Inferior parietal cortex (tissue), 1 donor: Measurements from ENCODE around the gene CHN1.

Experiments used
- DNase-seq: peaks from one replicate; pipeline ENCODE4 v3.0.0-alpha.2; 2016; ENCODE audit errors: extremely low spot score

Gene CHN1

DNA sequence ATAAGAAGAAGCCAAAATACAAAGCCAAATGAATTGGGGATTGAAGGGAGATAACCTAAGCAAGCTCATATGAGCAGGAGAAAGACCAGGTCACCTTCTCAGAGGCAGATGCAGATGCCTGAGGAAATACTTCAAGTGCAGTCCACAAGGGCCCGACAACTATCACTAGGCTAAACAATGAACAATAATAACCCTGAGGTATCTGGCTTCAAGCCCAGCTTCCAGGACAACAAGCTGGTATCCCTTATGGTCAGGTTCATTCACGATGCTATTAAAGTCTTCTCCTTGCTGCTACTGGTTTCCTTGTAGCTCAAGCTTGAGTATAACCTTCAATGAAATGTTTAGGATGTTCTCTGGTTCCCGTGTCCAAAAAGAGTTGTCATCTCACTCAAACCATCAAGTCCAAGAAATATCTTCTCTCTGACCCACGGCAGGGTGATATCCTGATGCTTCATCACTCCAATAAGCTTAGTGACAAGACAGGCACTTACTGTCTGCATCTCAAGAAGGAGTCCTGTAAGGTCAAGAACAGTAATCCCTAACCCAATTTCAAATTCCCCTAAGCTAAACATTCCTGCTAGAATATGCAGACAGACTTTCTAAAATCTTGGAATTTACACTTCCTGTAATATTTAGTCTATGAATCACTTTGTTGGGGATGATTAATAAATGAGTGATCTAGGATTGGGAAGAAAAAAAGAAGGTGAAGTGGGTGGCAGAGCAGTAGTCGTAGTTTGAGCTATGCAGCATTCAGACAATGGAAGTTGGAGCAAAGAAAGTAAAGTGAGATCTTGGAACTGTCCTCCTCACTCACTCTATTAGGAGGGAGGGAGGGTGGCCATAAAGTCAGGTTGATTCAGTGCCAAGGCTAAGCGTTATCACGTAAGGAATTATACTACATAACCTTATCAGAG, 33.1 kb downstream of the CHN1 start:
- DNase-seq, result no peak

DNA sequence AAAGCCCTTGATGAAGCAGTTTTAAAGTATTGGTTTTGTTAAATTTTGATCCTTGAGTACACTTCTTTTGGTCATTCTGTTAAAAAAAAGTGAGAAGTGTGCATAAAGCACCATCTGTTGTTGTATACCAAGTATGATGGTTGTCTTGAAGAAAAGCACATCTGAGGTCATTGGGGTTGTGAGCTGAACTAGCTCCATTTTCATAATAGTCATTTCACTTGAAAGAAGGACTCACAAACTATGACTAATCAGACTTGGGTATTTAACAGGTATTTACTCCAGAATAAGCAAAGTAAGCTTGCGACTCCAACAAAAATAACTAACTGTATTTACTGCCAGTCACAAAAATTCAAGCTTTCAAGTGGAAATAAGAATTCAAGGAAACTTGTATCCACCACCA, 35.1 kb downstream of the CHN1 start:
- DNase-seq, result no peak

DNA sequence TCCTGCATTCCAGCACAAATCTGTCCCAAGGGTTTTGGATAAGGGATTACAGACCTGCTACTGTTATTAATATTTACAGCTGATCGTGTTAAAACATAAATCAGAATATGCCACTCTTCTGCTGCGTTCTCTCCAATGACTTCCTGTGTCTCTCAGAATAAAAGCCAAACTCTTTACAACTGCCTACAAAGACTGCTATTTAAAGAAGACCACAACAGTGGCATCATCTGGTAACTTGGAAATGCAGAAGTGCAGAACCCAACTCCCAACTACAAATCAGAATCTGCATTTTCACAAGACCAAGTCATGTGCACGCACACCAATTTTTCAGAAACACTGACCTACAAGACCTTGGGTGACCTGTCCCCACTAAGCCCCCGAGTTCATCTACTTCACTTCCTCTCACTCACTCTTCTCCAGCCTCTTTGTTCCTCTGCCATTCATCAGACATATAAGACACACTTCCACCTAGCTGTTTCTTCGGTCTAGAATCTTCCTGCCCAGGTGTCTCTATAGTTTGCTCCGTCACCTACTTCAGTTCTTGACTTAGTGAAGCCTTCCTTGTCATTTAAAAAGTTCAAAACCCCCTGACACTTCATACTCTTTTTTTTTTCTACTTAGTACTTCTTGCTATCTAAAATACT, 36.0 kb downstream of the CHN1 start:
- no peak for DNase-seq

- DNase-seq, result no peak
Observed at GRCh38 chr2:174967691-174968260, 37.4 kb downstream of the CHN1 start.

DNA sequence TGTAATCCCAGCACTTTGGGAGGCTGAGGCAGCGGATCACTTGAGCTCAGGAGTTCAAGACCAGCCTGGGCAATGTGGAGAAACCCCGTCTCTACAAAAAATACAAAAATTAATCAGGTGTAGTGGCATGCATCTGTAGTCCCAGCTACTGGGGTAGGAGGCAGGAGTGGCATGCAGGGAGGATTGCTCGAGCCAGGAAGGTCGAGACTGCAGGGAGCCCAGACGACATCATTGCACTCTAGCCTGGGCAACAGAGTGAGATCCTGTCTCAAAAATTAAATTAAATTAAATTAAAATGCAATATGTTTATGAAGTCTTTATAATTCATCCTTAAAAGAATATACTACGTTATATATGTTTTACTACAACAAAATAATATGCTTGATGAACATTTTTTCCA, 38.1 kb downstream of the CHN1 start:
- DNase-seq, result no peak

GRCh38 chr2:174965992-174966744, 39.0 kb downstream of the CHN1 start:
- DNase-seq, result no peak

GRCh38 chr2:174965551-174965950, 39.6 kb downstream of the CHN1 start:
- DNase-seq, result no peak

DNA sequence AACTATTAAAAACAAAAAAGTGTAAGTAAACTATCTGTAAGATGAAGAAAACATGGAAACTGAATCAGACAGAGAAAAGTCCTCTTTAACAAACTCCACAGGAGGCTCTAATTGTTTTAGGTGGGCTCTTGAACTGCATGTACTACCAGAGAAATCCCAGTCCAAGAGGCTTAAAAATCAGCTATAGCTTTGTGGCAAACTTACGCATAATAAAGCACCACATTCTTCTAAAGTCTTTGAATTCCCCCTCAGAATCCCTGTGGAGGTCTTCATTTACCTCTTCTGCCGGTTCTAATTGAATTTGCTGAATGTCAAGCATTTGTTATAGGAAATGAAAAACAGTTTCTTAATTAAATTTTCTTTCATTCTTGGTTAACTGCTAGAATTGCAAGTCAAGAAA, 40.8 kb downstream of the CHN1 start:
- no peak for DNase-seq

DNA sequence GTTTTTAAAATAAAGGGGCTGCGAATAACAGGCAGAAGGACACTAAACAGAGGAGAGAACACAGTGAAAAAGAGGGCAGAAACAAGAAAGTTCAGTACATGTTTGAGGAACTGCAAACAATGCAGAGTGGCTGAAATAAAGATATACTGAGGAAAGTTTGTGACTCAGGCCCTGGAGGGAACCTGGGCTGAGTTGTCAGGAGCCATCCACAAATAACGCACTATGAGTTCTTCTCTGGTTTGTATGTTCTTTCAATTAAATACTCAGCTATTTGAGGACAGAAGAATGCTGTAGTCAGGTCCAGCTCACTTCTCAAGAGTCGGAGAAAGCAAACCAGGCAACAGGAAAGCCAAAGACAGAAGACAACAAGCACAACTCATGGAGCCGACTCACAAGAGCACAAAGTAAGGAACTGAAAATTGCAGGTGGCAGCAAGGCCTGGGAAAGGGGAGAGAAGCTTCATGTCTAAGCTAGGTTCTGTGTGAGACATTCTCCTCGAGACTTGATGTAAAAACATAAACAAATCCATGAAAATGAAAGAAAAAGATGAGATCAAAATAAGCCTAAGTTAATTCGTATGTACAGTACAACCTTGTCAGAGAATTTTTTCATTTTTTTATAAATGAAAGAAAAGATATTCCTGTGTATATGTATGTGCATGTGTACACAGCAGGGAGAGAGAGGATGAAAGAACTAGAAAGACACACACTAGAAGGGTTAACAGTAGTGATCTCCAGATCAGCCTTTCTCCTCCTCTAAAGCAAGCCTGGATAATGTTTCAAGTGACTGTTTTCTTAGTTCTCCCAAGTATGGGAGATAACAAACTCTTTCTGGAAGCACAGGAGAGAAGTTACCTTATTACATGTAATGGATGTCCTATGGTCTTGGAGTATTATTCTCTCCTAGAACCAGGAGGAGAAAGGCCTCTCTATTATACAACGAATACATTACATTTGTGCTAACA, 41.5 kb downstream of the CHN1 start:
- DNase-seq, result no peak

- DNase-seq, result no peak
Observed at GRCh38 chr2:174959787-174960186, 45.4 kb downstream of the CHN1 start.

DNA sequence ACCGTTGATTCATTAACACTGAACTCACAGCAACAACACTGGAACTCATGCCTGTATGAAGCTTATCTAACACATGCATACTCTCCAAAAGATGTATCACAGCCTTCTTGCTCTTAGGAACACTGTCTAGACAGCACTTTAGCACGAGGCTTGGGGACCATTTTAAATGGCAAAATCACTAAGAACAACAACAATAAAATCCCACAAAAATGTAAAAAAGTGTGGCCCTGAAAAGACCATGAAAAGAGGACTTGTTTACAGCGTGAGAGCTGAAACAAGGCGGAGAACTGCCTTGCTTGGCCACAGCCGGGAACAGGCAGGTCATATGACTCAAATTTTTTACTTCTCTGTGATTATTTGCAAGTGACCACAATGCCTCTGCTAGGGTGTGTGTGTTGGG, 48.1 kb downstream of the CHN1 start:
- DNase-seq, result no peak

DNA sequence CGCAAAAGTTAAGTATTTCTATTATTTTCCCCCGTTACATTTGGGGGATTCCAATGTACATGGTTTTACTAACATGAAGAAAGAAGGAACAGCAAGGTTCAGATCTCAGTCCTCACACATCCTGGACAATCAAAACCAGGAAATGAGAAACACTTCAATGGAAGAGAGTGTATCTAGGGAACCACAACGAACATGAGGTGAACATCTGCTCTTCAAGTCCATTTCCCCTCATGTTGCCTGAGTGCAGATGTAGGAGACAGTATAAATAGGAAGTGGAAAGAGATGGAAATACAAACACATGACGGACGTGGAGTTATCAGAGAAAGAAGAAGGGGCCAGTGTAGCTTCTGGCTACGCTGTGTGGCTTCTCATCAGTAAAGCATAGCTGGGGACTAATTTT, 52.6 kb downstream of the CHN1 start:
- no peak for DNase-seq

DNA sequence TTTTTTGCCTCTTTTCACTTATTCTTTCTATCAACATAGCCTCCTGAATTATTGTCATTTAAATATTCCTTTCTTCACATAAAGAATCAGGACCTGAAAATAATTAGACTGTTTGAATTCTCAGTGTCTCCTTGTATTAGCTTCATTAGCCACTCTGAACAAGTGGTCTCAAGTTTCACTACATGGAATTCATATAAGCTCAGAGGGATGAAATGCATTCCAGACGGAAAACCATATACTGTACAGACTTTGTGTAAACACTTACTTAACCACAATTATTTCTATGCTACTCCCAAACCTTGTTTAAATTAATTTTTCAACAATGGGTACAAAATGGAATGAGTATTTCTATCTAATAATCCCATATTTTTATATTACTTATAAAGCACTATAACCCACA, 53.4 kb downstream of the CHN1 start:
- no peak for DNase-seq

DNA sequence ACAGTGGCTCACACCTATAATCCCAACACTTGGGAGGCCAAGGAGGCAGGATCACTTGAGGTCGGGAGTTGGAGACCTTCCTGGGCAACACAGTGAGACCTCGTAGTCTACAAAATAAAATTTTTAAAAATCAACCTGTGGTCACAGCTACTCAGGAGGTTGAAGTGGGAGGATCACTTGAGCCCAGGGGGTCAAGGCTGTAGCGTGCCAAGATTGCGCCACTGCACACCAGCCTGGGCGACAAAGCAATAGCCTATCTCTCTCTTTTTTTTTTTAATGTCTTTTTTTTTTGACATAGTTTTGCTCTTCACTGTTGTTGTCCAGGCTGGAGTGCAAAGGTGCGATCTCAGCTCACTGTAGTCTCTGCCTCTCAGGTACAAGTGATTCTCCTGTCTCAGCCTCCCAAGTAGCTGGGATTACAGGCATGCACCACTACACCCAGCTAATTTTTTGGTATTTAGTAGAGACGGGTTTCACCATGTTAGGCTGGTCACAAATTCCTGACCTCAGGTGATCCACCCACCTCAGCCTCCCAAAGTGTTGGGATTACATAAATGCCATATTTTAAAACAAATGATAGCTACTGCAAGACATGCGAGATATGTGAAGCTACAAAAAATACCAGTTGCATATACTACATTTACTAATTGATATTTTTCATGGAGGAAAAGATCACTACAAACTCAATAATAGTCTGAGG, 55.0 kb downstream of the CHN1 start:
- no peak for DNase-seq

GRCh38 chr2:174945601-174946260, 59.5 kb downstream of the CHN1 start:
- no peak for DNase-seq

- DNase-seq, result no peak
Observed at GRCh38 chr2:174939046-174939445, 66.1 kb downstream of the CHN1 start.

DNA sequence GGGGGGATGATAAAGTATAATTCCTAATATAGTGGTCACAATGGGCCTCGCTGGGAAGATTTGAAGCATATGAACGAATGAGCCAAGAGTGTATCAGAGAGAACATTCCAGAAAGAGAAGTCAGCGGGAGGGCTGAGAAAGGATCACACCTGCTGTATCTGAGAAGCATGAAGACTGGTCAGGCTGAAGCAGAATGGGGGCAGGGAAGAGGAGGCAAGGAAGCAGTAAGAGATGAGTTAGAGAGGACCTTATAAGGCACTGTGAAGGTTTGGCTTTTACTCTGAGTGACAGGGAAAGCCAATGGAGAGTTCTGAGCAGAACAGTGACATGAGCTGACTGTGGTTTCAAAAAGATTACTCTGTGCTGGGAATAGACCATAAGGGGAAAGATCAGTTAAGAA, 73.5 kb downstream of the CHN1 start:
- DNase-seq, result no peak

GRCh38 chr2:174929786-174930185, 75.4 kb downstream of the CHN1 start:
- no peak for DNase-seq

DNA sequence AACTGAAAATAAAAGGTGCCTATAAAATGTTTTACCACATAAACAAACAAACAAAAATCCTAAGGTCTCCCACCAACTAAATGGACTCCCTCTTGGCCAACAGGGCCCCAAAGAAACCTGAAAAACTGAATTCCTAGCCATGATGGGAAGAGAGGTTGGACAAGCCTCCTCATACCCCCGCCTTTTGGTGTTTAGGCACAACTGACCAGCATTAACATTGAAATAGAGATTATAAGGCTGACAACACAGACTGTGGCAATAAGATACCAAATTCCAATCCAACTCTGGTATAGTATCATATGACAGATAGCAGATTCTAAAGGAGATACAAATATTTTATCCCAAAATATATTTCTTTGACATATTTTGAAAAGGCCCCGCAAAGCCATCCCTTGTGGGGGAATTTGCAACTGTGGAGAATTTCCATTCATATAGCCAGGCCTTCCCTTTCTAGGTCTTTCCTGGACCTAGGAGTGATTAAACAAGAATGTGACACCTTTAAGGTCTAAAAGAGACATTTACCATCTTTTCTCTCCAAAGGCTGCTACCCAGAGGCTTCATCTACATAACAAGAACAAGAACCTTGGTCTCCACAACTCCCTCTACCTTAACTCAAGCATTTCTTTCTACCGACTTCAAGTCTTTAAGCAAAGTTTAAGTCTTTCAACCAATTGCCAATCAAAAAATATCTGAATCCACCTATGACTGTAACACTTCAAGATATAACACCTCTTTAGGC, 80.0 kb downstream of the CHN1 start:
- no peak for DNase-seq
